T-helper 17 cell (primary cell): ENCODE measurements around the gene CYB5D1. TPM values are rescaled to one million over a fixed set of nuclear protein-coding genes. Genes with fewer than 3 reads are reported as not detected.
"Not testable (repeated sequence)": the region's sequence is repeated elsewhere in the genome, so short reads cannot be mapped to it uniquely, and the experiment has no call there.

ENCODE experiments used
- ATAC-seq: fragments of 150-1000 bp; cut with Tn5 transposase; 2 replicates; pipeline ENCODE4 v1.10.0; 2021; ENCODE audit warnings: mild to moderate bottlenecking, moderate library complexity
- DNase-seq, 3 donors: peaks; one replicate each; pipeline versions ENCODE4 v3.0.0 to v3.0.0-alpha.2; 2020 to 2021
- H3K9me3 ChIP-seq: one replicate; pipeline ENCODE4 v1.7.0; 2013; ENCODE audit warnings: low read length, mild to moderate bottlenecking; ENCODE audit not compliant: control insufficient read depth, poor library complexity, severe bottlenecking
- H3K27ac Mint-ChIP-seq: one replicate; pipeline ENCODE4 v1.8.0; 2022; ENCODE audit warnings: mild to moderate bottlenecking, moderate library complexity, mixed read lengths
- H3K27me3 Mint-ChIP-seq: one replicate; pipeline ENCODE4 v1.8.0; 2022; ENCODE audit warnings: mixed read lengths
- H3K36me3 Mint-ChIP-seq: one replicate; pipeline ENCODE4 v1.8.0; 2022; ENCODE audit warnings: low read depth, mixed read lengths
- H3K4me1 Mint-ChIP-seq: one replicate; pipeline ENCODE4 v1.8.0; 2022; ENCODE audit warnings: mild to moderate bottlenecking, mixed read lengths
- H3K4me3 Mint-ChIP-seq: one replicate; pipeline ENCODE4 v1.8.0; 2022; ENCODE audit warnings: mild to moderate bottlenecking, moderate library complexity, mixed read lengths
- total RNA-seq, 4 donors: library from RNA in 2 of 4; stranded (reverse) in 2 of 4; gene quantifications; one replicate each; pipeline ENCODE4 v1.2.3 and lab custom pipeline; 2022 to 2026

Gene CYB5D1, protein sequence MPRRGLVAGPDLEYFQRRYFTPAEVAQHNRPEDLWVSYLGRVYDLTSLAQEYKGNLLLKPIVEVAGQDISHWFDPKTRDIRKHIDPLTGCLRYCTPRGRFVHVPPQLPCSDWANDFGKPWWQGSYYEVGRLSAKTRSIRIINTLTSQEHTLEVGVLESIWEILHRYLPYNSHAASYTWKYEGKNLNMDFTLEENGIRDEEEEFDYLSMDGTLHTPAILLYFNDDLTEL
- 10 to 100 TPM in 1 of 2 donors, 1 to 10 TPM in 1; 9.3 to 14.9 TPM for total RNA-seq
- 2.4 to 5.7 reads per million in 2 donors for total RNA-seq (lab: John Stamatoyannopoulos, UW)

DNA sequence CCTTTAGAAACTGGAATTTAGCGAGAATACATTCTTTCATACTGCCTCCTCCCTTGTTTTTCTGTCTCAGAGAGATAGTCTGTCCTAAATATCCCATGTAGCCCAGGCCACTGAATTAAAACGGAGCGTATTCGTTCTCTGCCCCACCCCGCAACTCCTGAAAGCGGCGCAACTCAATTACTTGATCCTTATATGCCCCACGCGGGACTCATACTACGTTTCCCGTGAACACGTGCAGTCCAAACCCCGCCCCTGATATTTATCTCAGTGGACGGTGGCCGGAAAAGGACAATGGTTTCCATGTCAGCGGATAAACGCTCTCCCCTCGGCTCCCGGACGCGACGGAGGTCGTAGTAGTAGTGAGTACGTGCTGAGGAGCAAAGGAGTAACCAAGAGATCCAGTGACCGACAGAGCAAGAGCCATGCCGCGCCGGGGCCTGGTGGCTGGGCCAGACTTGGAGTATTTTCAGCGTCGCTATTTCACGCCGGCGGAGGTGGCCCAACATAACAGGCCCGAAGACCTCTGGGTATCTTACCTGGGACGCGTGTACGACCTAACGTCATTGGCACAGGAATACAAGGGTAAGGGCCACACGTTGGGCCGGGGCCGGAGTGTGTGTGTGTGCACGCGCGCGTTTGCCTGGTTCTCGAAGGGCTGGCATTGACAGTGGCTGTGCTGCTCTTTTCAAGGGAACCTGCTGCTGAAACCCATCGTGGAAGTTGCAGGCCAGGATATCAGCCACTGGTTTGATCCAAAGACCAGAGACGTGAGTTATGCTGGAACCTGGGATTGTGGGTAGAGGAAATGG is at the start of gene CYB5D1:
CYB5D1 (plus strand) TSS at position 291 of the 809 bp plus-strand sequence; CDS start at position 423, 132 bp downstream.
- peaks cover 19% of the 10 kb centered on the region for H3K4me1 Mint-ChIP-seq
- ATAC-seq = peak; percentile 60
- H3K27me3 Mint-ChIP-seq = no peaks in the 10 kb centered on the region
- no peak within 1 kb of the TSS for H3K27ac Mint-ChIP-seq
- no peak within 1 kb of the TSS for H3K4me3 Mint-ChIP-seq
- peaks cover 6% of the 10 kb centered on the region for H3K36me3 Mint-ChIP-seq
- no peaks in the 10 kb centered on the region for H3K9me3 ChIP-seq
- peak; percentile 61 to 77 (median 77) for DNase-seq

DNA sequence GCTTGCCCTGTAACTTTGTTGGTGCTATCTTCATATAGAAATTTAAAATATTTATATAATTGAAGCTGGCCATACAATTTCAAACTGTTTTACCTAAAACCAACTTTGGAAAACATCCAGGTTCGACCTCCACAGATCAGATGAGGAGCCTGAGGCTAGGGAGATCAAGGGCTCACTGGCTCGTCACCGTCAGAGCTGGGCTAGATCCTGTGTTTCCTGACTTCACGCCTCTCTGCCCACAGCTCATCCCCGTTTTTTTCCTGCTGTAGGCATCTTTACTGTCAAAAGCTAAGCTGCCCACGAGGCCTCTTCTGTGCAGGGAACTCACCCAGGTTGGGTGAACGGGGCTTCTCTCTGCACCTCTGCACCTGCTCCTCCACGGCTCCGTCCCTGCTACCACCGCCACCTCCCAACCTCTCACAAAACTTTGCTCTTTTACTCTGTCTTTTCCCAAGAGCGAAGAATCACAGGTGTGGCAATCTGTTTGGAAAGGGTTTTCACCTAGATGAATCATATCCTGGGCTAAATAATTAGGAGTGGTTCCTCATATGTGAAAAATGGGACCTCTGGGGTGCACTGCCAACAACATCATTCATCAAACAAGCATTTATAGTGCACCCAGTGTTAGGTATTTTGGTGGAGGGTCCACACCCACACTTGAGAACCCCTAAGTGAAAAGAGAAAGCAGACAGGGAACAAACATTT is 48.6 kb upstream of the CYB5D1 start:
- no peak overlapping the region for H3K27ac Mint-ChIP-seq
- H3K36me3 Mint-ChIP-seq = peaks cover 4% of the 10 kb centered on the region
- H3K9me3 ChIP-seq = no peaks in the 10 kb centered on the region
- DNase-seq (no peak), ATAC-seq (no peak)
- no peak overlapping the region for H3K4me3 Mint-ChIP-seq
- peaks cover 2% of the 10 kb centered on the region for H3K4me1 Mint-ChIP-seq
- H3K27me3 Mint-ChIP-seq = peaks cover 42% of the 10 kb centered on the region

DNA sequence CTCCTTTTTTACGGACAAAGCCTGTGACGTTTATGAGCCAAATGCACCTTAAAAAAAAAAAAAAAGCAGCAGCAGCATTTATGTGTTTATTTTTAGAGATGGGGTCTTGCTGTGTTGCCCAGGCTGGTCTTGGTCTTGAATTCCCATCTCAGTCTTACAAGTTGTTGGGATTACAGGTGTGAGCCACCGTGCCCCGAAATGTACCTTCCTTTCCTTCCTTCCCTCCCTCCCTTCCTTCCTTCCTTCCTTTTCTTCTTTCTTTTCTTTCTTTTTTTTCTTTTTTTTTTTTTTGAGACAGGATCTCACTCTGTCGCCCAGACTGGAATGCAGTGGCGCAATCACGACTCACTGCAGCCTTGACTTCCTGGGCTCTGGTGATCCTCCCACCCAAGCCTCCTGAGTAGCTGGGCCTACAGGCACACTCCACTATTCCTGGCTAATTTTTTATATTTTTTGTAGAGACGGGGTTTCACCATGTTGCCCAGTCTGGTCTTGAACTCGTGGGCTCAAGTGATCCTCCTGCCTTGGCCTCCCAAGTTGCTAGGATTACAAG is 47.9 kb upstream of the CYB5D1 start:
- H3K4me3 Mint-ChIP-seq, H3K9me3 ChIP-seq, H3K36me3 Mint-ChIP-seq, DNase-seq, H3K4me1 Mint-ChIP-seq, H3K27ac Mint-ChIP-seq, ATAC-seq: not testable (repeated sequence)
- peaks cover 37% of the 10 kb centered on the region for H3K27me3 Mint-ChIP-seq

DNA sequence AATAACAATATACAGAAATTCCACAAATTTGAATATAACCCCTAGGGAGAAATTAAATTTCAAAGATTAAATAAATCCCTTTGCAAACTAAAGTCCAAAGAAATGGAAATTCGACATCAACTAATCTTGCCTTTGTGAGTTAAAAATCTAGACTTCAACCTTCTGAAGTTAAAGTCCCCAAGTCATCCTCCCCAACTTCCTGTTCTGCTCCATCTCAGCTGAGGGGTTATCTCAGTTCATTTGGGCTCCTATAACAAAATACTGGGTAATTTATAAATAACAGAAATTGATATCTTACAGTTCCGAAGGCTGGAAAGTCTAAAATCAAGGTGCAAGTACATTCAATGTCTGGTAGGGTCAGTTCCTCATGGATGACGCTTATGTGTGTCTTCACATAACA is 46.6 kb upstream of the CYB5D1 start:
- H3K4me1 Mint-ChIP-seq = peaks cover 2% of the 10 kb centered on the region
- no peak for DNase-seq
- H3K36me3 Mint-ChIP-seq = peaks cover 2% of the 10 kb centered on the region
- peaks cover 25% of the 10 kb centered on the region for H3K27me3 Mint-ChIP-seq
- ATAC-seq = no peak
- no peak overlapping the region for H3K27ac Mint-ChIP-seq
- no peak overlapping the region for H3K4me3 Mint-ChIP-seq
- no peaks in the 10 kb centered on the region for H3K9me3 ChIP-seq

DNA sequence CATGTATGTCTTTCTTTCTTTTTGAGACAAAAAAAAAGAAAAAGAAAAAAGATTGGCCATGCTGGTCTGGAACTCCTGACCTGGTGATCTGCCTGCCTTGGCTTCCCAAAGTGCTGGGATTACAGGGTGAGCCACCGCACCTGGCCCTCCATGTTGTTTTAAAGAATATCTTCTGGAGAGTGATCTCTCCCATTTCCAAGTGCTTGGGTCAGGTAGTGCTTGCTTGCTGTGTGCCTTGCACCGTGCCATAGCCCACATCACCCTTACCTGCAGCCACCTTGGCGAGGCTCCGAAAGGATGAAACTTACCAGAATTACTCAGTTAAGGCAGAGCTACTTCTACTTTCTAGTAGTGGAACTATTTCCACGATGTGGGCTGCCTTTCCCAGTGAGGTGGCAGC is 42.8 kb upstream of the CYB5D1 start:
- H3K4me3 Mint-ChIP-seq = no peak overlapping the region

DNA sequence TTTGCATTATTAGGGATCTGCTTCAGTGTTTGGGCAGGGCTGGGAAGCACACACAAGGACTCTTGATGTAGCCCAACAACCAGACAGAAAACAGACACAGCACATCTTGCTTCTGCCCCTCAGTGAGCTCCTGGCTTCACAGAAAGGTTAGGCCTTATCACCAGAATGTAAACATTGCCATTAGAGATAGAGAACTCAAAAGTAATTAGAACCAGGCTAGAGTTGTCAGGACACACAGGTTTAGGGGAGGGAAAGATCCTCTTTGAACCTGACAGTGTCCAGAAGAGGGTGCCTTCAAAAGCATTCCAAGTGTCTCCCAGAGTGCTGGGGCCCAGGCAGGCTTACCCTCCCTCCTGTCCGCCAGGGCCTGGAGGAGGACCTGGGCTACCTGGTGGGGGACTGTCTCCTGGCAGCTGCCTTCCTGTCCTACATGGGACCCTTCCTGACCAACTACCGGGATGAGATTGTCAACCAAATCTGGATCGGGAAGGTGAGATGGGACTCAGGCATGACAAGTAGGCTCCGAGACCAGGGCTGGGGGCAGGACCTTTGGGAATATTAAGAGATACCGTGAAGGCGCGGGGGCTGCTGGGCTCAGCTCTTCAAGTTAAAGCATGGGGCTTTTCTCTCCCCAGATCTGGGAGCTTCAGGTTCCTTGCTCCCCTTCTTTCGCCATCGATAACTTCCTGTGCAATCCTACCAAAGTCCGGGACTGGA is 40.7 kb upstream of the CYB5D1 start:
- Mint-ChIP-seq H3K27ac (peak overlapping the region; percentile 9), H3K36me3 (no peaks in the 10 kb centered on the region), H3K4me3 (no peak overlapping the region), H3K4me1 (no peaks in the 10 kb centered on the region), H3K27me3 (no peaks in the 10 kb centered on the region)
- ATAC-seq (no peak), DNase-seq (no peak)
- H3K9me3 ChIP-seq = no peaks in the 10 kb centered on the region

More for the DNA sequence above, 42.8 kb upstream of the CYB5D1 start:
- ATAC-seq = no peak
- Mint-ChIP-seq H3K27me3 (no peaks in the 10 kb centered on the region), H3K27ac (no peak overlapping the region), H3K4me1 (no peaks in the 10 kb centered on the region), H3K36me3 (no peaks in the 10 kb centered on the region)
- no peaks in the 10 kb centered on the region for H3K9me3 ChIP-seq
- DNase-seq = no peak

DNA sequence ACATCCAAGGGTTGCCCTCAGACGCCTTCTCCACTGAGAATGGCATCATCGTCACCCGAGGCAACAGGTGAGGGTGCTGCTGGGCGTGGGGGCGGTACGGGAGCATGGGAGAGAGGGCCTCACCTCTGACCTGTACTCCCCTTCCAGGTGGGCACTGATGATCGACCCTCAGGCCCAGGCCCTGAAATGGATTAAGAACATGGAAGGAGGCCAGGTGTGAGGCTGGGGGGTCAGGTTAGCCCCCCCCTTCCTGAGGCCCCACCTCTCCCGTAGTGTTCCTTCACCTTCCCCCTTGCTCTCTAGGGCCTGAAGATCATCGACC is 40.2 kb upstream of the CYB5D1 start:
- Mint-ChIP-seq H3K4me1 (peaks cover 2% of the 10 kb centered on the region), H3K36me3 (no peaks in the 10 kb centered on the region), H3K27me3 (no peaks in the 10 kb centered on the region), H3K27ac (no peak overlapping the region), H3K4me3 (no peak overlapping the region)
- DNase-seq = no peak
- no peaks in the 10 kb centered on the region for H3K9me3 ChIP-seq
- no peak for ATAC-seq

DNA sequence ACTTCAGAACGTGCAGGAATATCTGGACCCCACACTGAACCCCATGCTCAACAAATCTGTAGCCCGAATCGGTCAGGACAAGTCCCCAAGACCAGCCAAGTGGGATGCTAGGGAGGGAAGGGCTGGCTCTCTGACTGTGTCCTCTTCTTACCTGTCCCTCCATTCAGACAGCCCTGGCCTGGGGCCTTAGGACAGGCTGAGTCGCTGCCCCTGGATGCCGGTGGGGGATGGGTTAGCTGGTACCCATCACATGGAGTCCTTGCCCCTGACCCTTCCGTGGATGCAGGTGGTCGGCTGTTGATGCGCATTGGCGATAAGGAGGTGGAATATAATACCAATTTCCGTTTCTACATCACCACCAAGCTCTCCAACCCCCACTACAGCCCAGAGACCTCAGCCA is 39.8 kb upstream of the CYB5D1 start:
- ATAC-seq (no peak), DNase-seq (no peak)
- Mint-ChIP-seq H3K4me3 (no peak overlapping the region), H3K36me3 (no peaks in the 10 kb centered on the region), H3K27ac (no peak overlapping the region), H3K4me1 (peaks cover 2% of the 10 kb centered on the region), H3K27me3 (no peaks in the 10 kb centered on the region)
- H3K9me3 ChIP-seq = no peaks in the 10 kb centered on the region

DNA sequence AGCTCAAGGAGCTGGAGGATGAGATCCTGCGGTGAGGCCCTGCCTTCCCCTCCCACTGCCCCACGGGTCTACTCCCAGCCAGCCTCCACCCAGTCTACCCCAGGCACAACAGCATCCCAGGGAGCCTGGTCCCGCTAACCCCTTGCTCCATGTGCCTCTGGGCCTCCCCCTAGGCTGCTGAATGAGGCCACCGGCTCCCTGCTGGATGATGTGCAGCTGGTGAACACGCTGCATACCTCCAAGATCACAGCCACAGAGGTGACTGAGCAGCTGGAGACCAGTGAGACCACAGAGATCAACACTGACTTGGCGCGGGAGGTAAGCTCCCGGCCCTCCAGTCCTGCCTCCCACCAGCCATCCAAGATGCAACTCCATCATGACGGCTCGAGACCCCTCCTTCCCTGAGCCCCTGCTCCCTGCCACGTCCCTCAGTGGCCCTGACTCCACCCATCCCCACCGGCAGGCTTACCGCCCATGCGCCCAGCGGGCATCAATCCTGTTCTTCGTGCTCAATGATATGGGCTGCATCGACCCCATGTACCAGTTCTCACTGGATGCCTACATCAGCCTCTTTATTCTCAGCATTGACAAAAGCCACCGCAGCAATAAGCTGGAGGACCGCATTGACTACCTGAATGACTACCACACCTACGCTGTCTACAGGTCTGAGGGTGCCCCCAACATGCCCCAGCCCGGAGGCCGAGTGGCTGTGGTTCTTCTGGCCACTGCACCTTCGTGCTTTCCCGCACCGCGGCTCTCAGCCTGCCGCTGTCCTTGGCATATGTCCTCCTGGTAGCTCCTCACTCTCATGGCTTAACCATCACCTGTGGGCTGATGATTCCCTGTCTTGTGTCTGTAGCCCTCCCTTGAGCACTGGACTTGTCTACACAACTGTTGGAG is 38.8 kb upstream of the CYB5D1 start:
- H3K9me3 ChIP-seq = no peaks in the 10 kb centered on the region
- Mint-ChIP-seq H3K4me3 (no peak overlapping the region), H3K36me3 (no peaks in the 10 kb centered on the region), H3K27me3 (no peaks in the 10 kb centered on the region), H3K27ac (no peak overlapping the region), H3K4me1 (peaks cover 2% of the 10 kb centered on the region)
- DNase-seq (no peak), ATAC-seq (no peak)

DNA sequence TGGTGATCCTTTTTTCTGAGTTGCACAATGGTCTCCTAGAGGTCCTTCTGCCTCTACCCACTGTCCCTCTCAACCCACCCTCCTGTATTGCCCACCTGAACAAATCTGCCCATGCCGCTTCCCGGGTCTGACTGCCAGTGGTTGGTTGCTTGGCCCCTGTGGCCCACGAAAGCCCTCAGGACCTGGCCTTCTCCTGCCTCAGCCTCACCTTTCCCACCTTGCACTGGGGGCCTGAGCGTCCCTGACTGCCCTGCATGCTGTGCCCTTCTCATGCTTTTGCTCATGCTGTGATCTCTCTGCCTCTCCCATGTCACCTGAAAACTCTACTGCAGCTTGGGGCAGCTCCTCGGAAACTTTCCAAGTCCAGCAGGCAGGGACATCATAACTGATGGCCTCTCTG is 37.6 kb upstream of the CYB5D1 start:
- H3K4me1 Mint-ChIP-seq = peaks cover 8% of the 10 kb centered on the region
- H3K27me3 Mint-ChIP-seq = peaks cover 7% of the 10 kb centered on the region
- DNase-seq (no peak), ATAC-seq (no peak)
- no peaks in the 10 kb centered on the region for H3K36me3 Mint-ChIP-seq
- H3K4me3 Mint-ChIP-seq = no peak overlapping the region
- H3K27ac Mint-ChIP-seq = no peak overlapping the region
- H3K9me3 ChIP-seq = no peaks in the 10 kb centered on the region

DNA sequence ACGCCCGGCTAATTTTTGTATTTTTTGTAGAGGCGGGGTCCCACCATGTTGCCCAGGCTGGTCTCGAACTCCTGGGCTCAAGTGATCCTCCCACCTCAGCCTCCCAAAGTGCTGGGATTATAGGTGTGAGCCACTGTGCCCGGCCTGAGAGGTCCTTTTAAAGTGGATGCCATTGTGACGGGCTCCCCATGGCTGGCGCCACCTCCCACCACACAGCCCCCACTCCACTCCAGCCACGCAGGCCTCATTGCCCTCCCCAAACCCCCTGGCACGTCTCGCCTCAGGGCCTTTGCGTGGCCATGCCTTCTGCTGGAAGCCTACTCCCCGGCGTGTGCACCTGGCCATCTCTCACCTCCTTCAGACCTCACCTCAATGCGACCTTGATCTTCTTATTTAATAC is 35.7 kb upstream of the CYB5D1 start:
- no peak for DNase-seq
- Mint-ChIP-seq H3K4me1 (peaks cover 11% of the 10 kb centered on the region), H3K27me3 (peaks cover 16% of the 10 kb centered on the region), H3K27ac (peak overlapping the region; percentile 79), H3K4me3 (no peak overlapping the region), H3K36me3 (no peaks in the 10 kb centered on the region)
- ATAC-seq = no peak
- no peaks in the 10 kb centered on the region for H3K9me3 ChIP-seq

DNA sequence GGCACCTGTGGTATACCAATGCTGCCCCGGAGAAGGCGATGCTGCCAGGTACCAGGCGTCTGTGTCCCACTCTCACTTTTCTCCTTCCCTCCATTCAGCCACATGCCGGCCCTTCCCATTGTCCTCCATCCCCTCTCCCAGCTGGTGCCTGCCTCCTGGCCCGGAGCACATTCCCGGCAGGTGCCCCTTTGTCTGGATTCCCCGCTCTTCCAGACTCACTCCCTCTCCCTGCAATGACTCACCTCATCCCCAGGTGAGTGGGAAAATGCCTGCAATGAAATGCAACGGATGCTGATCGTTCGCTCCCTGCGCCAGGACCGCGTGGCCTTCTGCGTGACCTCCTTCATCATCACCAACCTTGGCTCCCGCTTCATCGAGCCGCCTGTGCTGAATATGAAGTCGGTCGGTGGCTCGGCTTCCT is 34.2 kb upstream of the CYB5D1 start:
- H3K9me3 ChIP-seq = no peaks in the 10 kb centered on the region
- no peak for DNase-seq
- H3K27ac Mint-ChIP-seq = no peak overlapping the region
- no peak for ATAC-seq
- H3K4me3 Mint-ChIP-seq = no peak overlapping the region
- no peaks in the 10 kb centered on the region for H3K36me3 Mint-ChIP-seq
- peaks cover 11% of the 10 kb centered on the region for H3K4me1 Mint-ChIP-seq
- peaks cover 17% of the 10 kb centered on the region for H3K27me3 Mint-ChIP-seq
